GM18951 (cell line): ENCODE data around the gene ENDOU.

Experiments used
- POLR2A ChIP-seq: IDR thresholded peaks from 4 replicates; pipeline ENCODE4 v1.6.1; 2011; ENCODE audit warnings: mild to moderate bottlenecking; ENCODE audit not compliant: insufficient read length, insufficient read depth; ENCODE audit errors: extremely low read depth
- in situ Hi-C: fragments of 300-500 bp; cut with MboI; formaldehyde crosslinking; loops from one replicate; pipeline ENCODE4 v1.12.0; 2022; ENCODE audit warnings: low sequenced_read_pairs, mixed read lengths, inconsistent platforms; ENCODE audit not compliant: unreplicated experiment

ENDOU gene

GRCh38 chr12:47744005-47744651 is 18.8 kb upstream of the ENDOU start:
- in situ Hi-C loops, result no loop called here
- no peak for TF ChIP-seq POLR2A

- in situ Hi-C loops, result no loop called here
- TF ChIP-seq POLR2A, result no peak
These were observed 18.1 kb upstream of the ENDOU start for GRCh38 chr12:47743311-47743860.

DNA sequence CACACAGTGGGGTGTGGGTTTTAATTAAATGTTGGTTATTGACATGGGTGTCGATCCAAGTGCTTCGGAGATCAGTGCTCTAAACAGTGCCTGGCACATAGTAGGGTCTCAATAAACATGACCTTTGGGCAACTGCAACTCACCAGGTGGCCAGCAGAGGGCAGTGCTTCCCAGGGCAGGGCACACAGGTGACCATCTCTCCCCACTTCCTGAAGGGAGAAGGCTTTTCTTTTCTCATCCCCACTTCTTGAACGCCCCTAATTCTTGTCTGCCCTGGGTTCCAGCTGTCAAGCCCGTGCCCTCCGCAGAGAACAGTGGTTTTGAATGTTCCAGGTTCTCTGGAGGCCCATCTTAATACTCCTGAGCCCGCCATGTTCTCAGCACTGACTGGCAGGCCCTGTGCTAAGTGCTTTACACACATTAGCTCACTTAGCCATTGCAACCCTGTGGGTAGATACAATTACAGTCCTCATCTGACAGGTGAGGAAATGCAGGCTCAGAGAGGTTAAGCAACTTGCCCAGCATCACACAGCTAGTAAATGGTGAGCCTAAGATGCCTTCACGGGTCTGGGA is 17.0 kb upstream of the ENDOU start:
- in situ Hi-C loops, result no loop called here
- TF ChIP-seq POLR2A, result no peak

- no peak for TF ChIP-seq POLR2A
- in situ Hi-C loops, result no loop called here
These were observed 16.0 kb upstream of the ENDOU start for GRCh38 chr12:47741340-47741703.

- no peak for TF ChIP-seq POLR2A
- in situ Hi-C loops, result no loop called here
These were observed 15.5 kb upstream of the ENDOU start for GRCh38 chr12:47740606-47741339.

DNA sequence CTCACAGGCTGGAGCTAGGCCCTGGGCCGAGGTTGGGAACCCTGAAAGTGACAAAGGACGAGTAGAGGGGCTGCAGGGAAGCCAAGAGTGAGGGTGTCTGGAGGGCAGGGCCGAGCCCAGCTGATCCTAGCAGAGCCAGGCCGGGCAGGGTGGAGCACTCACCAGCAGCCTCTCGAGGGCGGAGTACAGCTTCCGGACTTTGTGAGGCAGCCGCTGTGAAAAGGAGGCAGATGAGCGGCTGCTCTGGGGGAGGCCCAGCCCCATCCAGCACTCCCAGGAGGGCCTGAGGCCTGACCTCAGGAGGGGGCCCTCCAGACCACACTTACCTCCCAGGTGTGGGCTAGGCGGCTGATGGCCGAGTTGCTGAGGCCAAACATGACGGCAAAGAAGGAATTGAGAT is 14.7 kb upstream of the ENDOU start:
- in situ Hi-C loops, result no loop called here
- TF ChIP-seq POLR2A, result peak; percentile 15

GRCh38 chr12:47739297-47739696 is 14.0 kb upstream of the ENDOU start:
- TF ChIP-seq POLR2A, result no peak
- in situ Hi-C loops, result no loop called here

DNA sequence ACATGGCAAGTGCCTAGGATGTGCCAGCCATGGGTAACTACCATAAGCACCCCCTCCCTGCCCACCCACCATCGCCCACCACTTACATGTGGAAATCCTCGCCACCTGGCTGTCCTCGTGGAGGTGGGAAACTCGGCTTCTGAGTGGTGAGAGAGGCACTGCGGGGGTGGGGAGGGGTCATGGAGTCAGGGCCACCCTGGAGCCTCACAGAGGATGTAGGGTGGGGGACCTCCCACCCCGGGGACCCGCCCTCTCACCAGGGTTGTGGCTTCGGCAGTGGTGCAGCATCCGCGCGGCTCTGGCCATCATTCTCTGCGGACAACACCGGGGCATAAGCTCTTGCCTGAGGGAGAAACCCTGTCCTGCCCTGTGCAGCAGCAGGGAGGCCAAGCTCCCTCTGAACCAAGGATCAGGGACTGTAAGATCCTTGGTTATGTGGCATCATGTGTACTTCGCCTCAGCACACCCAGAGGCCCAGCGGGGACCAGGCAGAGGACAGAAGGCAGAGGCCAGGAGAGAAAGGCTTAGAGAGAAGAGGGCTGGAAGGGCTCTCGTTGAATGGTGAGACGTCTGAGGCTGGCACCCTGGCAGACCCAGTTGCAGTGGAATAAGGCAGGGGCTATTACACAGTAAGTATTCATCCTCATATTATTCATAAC is 12.8 kb upstream of the ENDOU start:
- no peak for TF ChIP-seq POLR2A
- in situ Hi-C loops, result no loop called here

DNA sequence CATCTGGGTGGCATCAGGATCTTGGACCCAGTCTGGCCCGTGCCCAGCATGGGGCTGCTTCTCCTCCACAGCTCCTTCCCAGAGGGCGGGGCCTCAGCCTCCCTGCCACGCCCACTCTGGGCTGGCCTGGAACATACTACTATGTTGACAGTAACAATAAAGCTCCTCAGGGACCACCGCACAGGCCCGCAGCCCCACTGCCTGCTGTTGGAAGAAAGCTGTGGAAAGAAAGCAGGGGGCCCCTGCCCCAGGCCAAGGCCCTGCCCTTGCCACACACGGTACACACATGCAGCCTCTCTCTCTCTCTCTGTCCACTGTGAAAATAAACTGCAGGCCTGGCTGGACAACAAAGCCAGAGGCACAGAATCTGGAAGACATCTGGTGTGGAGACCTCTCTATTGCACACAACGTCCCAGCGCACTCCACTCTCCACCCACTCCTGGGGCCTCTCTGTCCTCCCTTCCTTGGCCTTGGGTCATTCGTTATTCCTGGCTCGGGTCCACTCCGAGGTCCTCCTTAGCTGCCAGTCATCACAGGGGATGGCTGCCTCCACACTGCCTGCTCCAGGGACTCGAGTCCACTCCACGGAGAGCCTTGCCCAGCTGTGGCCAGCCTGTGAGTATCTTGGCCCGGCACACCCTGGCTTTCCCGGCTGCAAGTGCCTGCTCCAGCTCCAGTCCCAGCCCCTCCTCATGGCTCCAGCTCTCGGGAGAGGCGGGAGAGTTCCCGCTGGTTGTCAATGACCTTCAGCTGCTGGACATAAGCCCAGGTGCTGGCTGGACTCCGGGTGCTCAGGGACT is 11.8 kb upstream of the ENDOU start:
- in situ Hi-C loops, result no loop called here
- no peak for TF ChIP-seq POLR2A

DNA sequence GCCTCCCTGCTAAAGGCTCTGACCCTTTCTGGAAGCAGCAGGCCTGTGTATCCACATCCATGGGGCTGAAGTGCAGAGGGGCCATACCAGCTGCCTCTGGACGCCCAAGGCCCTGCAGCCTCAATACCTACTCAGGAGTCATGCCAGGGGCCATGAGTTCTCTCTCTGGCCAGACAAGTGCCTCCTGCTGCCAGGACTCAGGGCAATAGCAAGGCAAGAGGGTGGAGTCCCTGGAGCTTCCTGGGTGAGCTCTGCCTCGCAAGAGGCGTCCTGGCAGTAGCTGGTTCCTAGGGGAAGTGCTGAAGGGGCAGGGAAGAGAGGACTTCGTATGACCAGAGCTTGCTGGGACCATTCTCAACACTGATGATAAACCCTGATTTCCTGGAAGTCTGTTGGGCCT is 10.9 kb upstream of the ENDOU start:
- no peak for TF ChIP-seq POLR2A
- in situ Hi-C loops, result no loop called here

GRCh38 chr12:47735649-47736048 is 10.4 kb upstream of the ENDOU start:
- no peak for TF ChIP-seq POLR2A
- in situ Hi-C loops, result no loop called here

DNA sequence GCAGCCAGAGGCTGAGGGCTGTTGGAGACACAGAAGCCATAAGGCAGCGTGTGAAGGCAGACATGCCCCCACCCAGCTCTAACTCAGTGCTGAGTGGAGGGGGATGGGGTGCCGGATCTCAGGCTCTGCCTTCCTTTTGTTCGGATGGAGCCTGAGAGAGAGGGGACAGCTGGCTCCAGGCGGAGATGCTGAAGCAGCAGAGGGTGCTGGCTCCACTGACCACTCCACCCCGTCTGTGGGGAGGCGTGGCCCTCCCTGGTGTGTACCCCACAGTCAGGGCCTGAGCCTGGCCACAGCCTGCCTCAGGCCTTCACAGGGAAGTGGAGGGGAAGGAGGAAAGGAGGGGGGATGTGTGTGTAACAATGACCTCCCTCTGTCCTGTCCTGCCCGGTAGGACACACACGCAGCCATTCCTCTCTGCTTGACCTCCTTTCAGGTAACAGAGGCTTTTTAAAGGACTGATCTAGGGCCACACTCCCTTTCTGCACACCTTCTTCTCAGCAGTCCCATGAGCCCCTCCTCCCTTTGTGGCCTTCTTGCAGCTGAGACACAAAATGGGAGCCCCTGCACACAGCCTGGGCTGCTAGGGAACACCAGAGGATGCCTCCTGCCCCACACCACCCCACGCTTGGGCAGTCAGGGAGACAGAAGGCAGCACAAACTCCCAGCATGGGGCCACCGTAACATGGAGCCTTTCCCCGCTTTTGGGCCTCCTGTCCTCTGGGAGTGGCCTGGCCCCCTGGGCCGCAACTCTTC is 9.6 kb upstream of the ENDOU start:
- no peak for TF ChIP-seq POLR2A
- in situ Hi-C loops, result no loop called here

DNA sequence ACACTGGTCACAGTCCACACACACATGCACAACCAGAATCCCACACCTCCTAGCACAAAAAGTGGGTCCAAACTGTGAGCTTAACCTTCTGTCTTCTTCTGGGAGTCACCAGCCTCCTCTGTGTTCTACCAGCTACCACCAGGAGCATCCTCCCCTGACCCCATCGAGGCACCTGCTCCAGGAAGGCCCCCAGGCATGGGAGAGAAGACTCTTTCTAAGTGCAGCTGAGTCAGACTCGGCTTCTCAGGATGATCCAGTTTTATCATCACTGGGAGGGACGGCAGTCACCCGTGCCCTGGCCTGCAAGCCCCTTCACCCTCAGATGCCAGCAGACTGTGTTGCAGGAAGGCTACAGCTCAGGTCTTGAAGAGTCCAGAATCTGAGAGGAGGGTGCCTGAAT is 7.9 kb upstream of the ENDOU start:
- no peak for TF ChIP-seq POLR2A
- in situ Hi-C loops, result no loop called here
